CD4-positive, CD25-positive, alpha-beta regulatory T cell (primary cell): ENCODE data around the gene SSPN. TPM values are rescaled to one million over a fixed set of nuclear protein-coding genes. Genes with fewer than 3 reads are reported as not detected.
"Not testable (repeated sequence)": the region's sequence is repeated elsewhere in the genome, so short reads cannot be mapped to it uniquely, and the experiment has no call there.

Experiments used
- ATAC-seq, 2 donors: fragments of 150-1000 bp; cut with Tn5 transposase; one replicate each; pipeline ENCODE4 v1.10.0; 2021; ENCODE audit warnings: low read depth in 2 of 2, moderate number of reproducible peaks in 2 of 2, moderate library complexity in 1 of 2
- DNase-seq, 3 donors: peaks; one replicate each; pipeline versions ENCODE4 v3.0.0 to v3.0.0-alpha.2; 2012 to 2022; ENCODE audit warnings: mixed read lengths in 1 of 3
- H3K27ac ChIP-seq: one replicate; pipeline ENCODE4 v1.7.0; 2013; ENCODE audit warnings: mild to moderate bottlenecking, low read length; ENCODE audit not compliant: insufficient read depth, poor library complexity, severe bottlenecking
- H3K27me3 ChIP-seq: one replicate; pipeline ENCODE4 v1.7.0; 2013; ENCODE audit warnings: low read length; ENCODE audit not compliant: control insufficient read depth, insufficient read depth
- H3K36me3 ChIP-seq: one replicate; pipeline ENCODE4 v1.7.0; 2013; ENCODE audit warnings: mild to moderate bottlenecking, low read length, moderate library complexity; ENCODE audit not compliant: control insufficient read depth, insufficient read depth
- H3K4me1 ChIP-seq: 2 replicates; pipeline ENCODE4 v1.7.0; 2013; ENCODE audit warnings: mild to moderate bottlenecking, low read length; ENCODE audit not compliant: insufficient read depth, control insufficient read depth, poor library complexity, severe bottlenecking
- H3K4me3 ChIP-seq: one replicate; pipeline ENCODE4 v1.7.0; 2013; ENCODE audit warnings: low read depth, mild to moderate bottlenecking, low read length, moderate library complexity
- H3K9me3 ChIP-seq, 2 experiments: 1 replicate in 1 of 2; 2 replicates in 1 of 2; pipeline ENCODE4 v1.7.0; 2013; ENCODE audit warnings: low read length in 2 of 2, mild to moderate bottlenecking in 1 of 2, moderate library complexity in 1 of 2; ENCODE audit not compliant: control insufficient read depth in 2 of 2
- H3K27ac Mint-ChIP-seq, 3 donors: one replicate each; pipeline ENCODE4 v1.8.0; 2020 to 2022; ENCODE audit warnings: mild to moderate bottlenecking in 3 of 3, mixed read lengths in 3 of 3, moderate library complexity in 2 of 3
- H3K27me3 Mint-ChIP-seq: one replicate; pipeline ENCODE4 v1.8.0; 2022; ENCODE audit warnings: mild to moderate bottlenecking, mixed read lengths
- H3K36me3 Mint-ChIP-seq: one replicate; pipeline ENCODE4 v1.8.0; 2020; ENCODE audit warnings: mixed read lengths
- H3K4me1 Mint-ChIP-seq, 4 donors: one replicate each; pipeline ENCODE4 v1.8.0; 2020 to 2022; ENCODE audit warnings: mixed read lengths in 4 of 4, mild to moderate bottlenecking in 1 of 4
- H3K4me3 Mint-ChIP-seq, 4 donors: one replicate each; pipeline ENCODE4 v1.8.0; 2020 to 2022; ENCODE audit warnings: mild to moderate bottlenecking in 4 of 4, mixed read lengths in 4 of 4, moderate library complexity in 3 of 4
- H3K9me3 Mint-ChIP-seq, 7 donors: one replicate each; pipeline ENCODE4 v1.8.0; 2020 to 2022; ENCODE audit warnings: mixed read lengths in 7 of 7, mild to moderate bottlenecking in 3 of 7, moderate library complexity in 2 of 7
- polyA plus RNA-seq, 4 donors: library from polyadenylated mRNA; unstranded; fragments of 300-500 nt; fragmentation: Illumina TruSeq; gene quantifications; one replicate each; pipeline ENCODE4 v1.2.3, GENCODE V29; 2021
- total RNA-seq: library from RNA; stranded (reverse); gene quantifications from one replicate; pipeline ENCODE4 v1.2.3, GENCODE V29; 2022

SSPN gene
- total and polyA plus RNA-seq, 5 donors from 2014 or later = not detected

DNA sequence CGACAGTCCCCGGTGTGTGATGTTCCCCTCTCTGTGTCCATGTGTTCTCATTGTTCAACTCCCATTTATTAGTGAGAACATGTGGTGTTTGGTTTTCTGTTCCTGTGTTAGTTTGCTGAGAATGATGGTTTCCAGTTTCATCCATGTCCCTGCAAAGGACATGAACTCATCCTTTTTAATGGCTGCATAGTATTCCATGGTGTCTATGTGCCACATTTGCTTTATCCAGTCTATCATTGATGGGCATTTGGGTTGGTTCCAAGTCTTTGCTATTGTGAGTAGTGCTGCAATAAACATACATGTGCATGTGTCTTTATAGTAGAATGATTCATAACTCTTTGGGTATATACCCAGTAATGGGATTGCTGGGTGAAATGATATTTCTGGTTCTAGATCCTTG, 40.1 kb downstream of the SSPN start:
- H3K4me3 Mint-ChIP-seq, H3K9me3 ChIP-seq, H3K4me1 ChIP-seq, H3K4me3 ChIP-seq, H3K36me3 ChIP-seq, DNase-seq, ATAC-seq, H3K9me3 Mint-ChIP-seq, H3K36me3 Mint-ChIP-seq, H3K4me1 Mint-ChIP-seq, H3K27ac ChIP-seq, H3K27me3 ChIP-seq, H3K27ac Mint-ChIP-seq: not testable (repeated sequence)
- H3K27me3 Mint-ChIP-seq = peaks cover 22% of the 10 kb centered on the region

DNA sequence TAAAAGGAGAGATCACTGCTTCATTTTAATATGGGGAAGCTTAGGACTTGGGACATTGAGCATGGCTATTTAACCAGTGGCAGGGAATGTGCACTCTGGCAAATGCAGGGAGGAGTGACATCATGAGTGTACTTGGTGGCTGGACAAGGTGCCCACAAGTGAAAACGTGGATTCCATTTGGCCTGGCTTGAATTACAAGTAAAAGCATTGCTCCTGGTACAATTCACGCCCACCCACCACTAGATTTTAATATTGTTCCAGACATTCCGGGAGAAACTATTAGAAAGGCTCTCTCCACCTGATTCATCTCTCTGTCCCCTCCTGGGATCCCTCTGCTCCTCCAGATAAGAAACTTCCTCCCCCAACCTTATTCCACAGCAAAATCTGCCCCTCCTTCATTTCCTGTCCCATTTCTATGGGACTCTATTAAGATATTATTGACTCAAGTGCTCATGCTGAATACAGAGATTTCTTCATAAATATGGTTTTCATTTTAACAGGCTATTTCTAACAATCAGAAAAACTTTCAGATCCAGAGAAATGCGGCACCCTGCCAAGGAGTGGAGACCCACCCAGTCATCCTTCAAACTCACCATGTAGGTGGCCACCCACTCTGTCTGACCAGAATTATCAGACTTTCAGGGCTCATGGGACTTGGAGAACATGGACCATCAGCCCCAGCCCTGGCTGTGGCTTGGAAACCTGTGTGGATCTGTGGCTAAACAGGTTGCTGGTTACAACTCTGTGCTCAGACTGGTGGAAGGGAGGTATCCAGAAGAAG, 43.2 kb downstream of the SSPN start:
- ATAC-seq = no peak
- no peak overlapping the region for H3K27ac Mint-ChIP-seq

DNA sequence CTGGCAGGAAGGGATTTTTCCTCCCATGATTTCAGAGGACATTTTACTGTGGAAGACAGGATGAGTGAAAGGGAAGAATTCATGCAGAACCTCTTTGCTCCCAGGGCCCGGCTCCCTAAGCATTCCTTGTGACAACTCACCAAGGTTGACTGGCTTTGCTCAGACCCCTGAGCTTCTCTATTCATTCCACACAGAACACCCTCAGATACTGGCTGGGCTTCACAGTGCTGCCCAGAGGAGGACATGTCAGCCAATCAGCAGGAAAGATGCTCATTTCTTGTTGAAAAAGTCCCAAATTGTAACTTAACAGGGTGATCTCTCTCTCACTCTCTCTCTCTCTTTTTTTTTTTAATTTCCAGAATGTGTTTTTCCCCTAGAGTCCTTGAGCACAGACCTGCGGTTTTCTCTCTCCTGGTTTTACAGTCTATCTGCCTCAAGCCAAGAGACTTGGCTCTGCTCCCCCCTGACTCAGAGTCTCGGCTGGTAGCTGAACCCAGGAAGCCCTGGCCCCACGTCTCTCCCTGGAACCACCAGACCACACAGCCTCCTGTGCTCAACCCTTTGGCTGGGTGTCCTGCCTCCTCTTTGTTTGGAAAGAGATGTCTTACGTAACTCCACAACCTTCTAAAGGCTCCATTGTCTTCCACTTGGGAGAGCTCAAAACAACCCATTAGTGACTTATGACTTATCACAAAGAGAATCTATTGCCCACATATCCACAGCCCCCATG, 43.9 kb downstream of the SSPN start:
- H3K4me3 Mint-ChIP-seq = no peak overlapping the region
- Histone ChIP-seq H3K4me3 (no peak overlapping the region), H3K36me3 (no peaks in the 10 kb centered on the region), H3K4me1 (no peaks in the 10 kb centered on the region), H3K27me3 (peaks cover 2% of the 10 kb centered on the region), H3K27ac (no peak overlapping the region), H3K9me3 (no peaks in the 10 kb centered on the region)
- no peak for DNase-seq
- no peak for ATAC-seq
- H3K27me3 Mint-ChIP-seq = peaks cover 24% of the 10 kb centered on the region
- no peaks in the 10 kb centered on the region for H3K36me3 Mint-ChIP-seq
- H3K27ac Mint-ChIP-seq = no peak overlapping the region
- no peaks in the 10 kb centered on the region for H3K4me1 Mint-ChIP-seq
- peaks cover 0 to 2% (median 0%) of the 10 kb centered on the region in 7 donors for H3K9me3 Mint-ChIP-seq

More for the DNA sequence above, 43.2 kb downstream of the SSPN start:
- H3K4me3 Mint-ChIP-seq = no peak overlapping the region
- H3K4me1 ChIP-seq = no peaks in the 10 kb centered on the region
- no peaks in the 10 kb centered on the region for H3K36me3 Mint-ChIP-seq
- DNase-seq = no peak
- H3K27me3 Mint-ChIP-seq = peaks cover 24% of the 10 kb centered on the region
- H3K27me3 ChIP-seq = peaks cover 2% of the 10 kb centered on the region
- H3K27ac ChIP-seq = no peak overlapping the region
- no peak overlapping the region for H3K4me3 ChIP-seq
- H3K9me3 ChIP-seq = no peaks in the 10 kb centered on the region
- H3K9me3 Mint-ChIP-seq = peaks cover 0 to 2% (median 0%) of the 10 kb centered on the region in 7 donors
- H3K4me1 Mint-ChIP-seq = no peaks in the 10 kb centered on the region
- H3K36me3 ChIP-seq = no peaks in the 10 kb centered on the region

DNA sequence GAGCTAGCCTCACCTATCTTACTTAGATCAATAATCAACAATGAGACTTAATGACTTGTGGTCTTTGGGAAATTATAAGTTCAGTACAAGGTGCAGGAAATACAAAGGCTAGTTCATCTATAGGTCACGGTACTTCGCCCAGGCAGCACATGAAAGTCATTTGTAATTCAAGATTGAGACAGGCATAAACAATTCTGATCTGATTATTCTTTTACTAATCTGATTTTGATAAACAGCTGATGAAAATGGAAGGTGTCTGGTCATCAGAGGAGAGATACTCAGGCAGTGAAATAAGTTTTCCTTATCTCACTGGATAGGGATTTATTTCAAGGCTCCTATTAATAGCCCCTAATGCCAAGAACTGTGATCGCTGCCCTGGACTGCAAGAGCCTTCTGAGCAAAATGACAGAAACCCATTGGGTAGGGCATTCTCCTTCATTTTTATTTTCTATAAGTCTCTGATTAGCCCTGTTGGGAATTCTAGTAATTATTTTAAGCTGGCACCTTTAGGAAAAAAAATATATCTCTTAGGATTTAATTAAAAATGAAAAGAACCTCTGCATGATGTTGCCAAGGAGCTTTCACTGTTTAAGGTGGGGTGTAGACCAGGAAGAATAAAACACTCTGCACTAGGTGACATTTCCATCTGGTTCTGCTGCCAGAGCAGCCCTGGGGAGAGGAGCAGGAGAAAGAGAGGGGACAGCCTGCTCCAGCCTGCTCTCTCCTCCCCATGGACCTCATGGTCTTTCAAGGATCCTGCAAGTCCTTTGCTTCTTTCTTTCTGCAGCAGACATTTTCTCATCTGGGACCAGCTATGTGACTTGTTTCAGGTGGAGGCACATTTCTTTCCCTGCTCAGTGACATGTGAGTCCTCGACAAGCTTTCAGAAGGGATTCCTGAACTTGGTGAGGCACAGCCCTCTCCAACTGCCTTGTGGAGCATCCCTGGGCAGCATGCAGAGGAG, 44.8 kb downstream of the SSPN start:
- no peak for DNase-seq
- Mint-ChIP-seq H3K4me3 (no peak overlapping the region), H3K9me3 (peaks cover 0 to 2% (median 0%) of the 10 kb centered on the region in 7 donors), H3K4me1 (no peaks in the 10 kb centered on the region), H3K27ac (no peak overlapping the region), H3K27me3 (peaks cover 24% of the 10 kb centered on the region), H3K36me3 (no peaks in the 10 kb centered on the region)
- no peak for ATAC-seq
- Histone ChIP-seq H3K27me3 (peaks cover 2% of the 10 kb centered on the region), H3K27ac (no peak overlapping the region), H3K4me1 (no peaks in the 10 kb centered on the region), H3K4me3 (no peak overlapping the region), H3K9me3 (no peaks in the 10 kb centered on the region), H3K36me3 (no peaks in the 10 kb centered on the region)

DNA sequence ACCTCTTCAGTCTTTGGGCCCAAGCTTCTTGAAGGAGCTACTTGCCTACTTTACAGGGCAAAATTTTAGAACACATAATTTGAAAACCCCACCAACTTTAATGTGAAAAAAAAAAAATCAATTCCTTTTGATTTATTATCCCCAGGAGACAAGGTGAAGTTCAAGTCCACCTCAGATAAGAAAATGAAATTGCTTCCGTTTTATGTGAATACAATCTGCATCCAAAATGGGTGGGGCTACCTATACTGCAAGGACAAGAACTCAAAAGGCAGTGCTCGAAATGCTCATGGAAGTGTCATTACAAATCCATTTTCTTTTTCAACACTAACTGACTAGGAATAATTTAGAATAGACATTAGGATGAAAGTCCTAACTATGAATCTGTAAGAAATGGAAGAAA, 45.7 kb downstream of the SSPN start:
- no peak for ATAC-seq

DNA sequence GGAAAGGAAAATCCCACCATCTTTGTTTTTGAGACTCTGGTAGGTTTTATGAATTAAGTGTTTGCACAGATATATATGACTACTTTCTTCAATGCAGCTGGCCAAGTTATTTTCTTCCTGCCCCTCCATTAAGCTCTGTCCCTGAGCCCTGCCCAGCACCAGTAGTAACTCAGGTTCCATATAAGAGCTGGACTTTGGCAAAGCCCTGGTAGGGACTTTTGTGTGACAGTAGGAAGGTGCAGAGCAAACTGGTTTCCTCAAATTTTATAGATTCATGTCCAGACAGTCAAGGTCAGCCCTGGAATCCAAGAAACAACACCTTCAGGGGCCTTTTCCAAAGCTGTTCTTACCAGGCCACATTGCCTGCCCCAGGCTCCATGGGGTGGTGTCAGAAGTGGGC, 47.3 kb downstream of the SSPN start:
- no peak for DNase-seq
- Mint-ChIP-seq H3K27ac (no peak overlapping the region), H3K27me3 (peaks cover 14% of the 10 kb centered on the region), H3K4me3 (no peak overlapping the region), H3K36me3 (no peaks in the 10 kb centered on the region), H3K4me1 (no peaks in the 10 kb centered on the region), H3K9me3 (peaks cover 0 to 5% (median 0%) of the 10 kb centered on the region in 7 donors)
- no peak overlapping the region for H3K27ac ChIP-seq
- ATAC-seq = no peak
- no peaks in the 10 kb centered on the region for H3K36me3 ChIP-seq
- H3K9me3 ChIP-seq = no peaks in the 10 kb centered on the region
- H3K4me1 ChIP-seq = no peaks in the 10 kb centered on the region
- H3K27me3 ChIP-seq = peaks cover 4% of the 10 kb centered on the region
- H3K4me3 ChIP-seq = no peak overlapping the region

More for the DNA sequence above, 45.7 kb downstream of the SSPN start:
- Histone ChIP-seq H3K27me3 (peaks cover 2% of the 10 kb centered on the region), H3K4me1 (no peaks in the 10 kb centered on the region), H3K27ac (no peak overlapping the region), H3K4me3 (no peak overlapping the region), H3K36me3 (no peaks in the 10 kb centered on the region), H3K9me3 (no peaks in the 10 kb centered on the region)
- Mint-ChIP-seq H3K4me3 (no peak overlapping the region), H3K4me1 (no peaks in the 10 kb centered on the region), H3K27me3 (peaks cover 24% of the 10 kb centered on the region), H3K36me3 (no peaks in the 10 kb centered on the region), H3K9me3 (peaks cover 0 to 3% (median 0%) of the 10 kb centered on the region in 7 donors), H3K27ac (no peak overlapping the region)
- DNase-seq = no peak

DNA sequence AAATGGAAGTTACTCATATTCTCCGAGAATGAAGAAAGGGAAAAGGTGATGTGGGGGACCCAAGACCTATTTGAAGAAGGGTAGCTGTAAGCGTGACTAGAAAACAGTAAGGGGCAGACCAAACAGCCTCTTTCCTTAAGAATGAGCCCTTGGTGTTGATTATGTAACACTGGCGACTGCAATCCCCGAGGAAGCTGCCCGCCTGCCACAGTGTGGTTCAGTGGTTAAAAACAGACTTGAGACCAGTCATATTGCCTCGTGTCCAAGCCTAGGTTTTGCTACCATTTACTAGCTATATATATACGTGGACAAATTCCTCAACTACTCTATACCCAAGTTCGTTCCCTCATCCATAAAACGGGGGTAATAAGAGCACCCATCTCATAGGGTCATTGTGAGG, 49.1 kb downstream of the SSPN start:
- Mint-ChIP-seq H3K36me3 (no peaks in the 10 kb centered on the region), H3K4me3 (no peak overlapping the region), H3K9me3 (peaks cover 0 to 8% (median 2%) of the 10 kb centered on the region in 7 donors), H3K4me1 (no peaks in the 10 kb centered on the region), H3K27me3 (peaks cover 5% of the 10 kb centered on the region), H3K27ac (no peak overlapping the region)
- Histone ChIP-seq H3K9me3 (no peaks in the 10 kb centered on the region), H3K27ac (no peak overlapping the region), H3K27me3 (peaks cover 2% of the 10 kb centered on the region), H3K4me3 (no peak overlapping the region), H3K4me1 (no peaks in the 10 kb centered on the region), H3K36me3 (no peaks in the 10 kb centered on the region)
- DNase-seq = no peak
- no peak for ATAC-seq
